Lower leg skin (tissue), 3 donors: ENCODE results near the gene PPP2R5D.

Experiments used
- POLR2A ChIP-seq, 2 donors: fragments of 450-650 bp; IDR thresholded peaks; one replicate each; pipeline ENCODE4 v1.6.1; 2016 to 2017; ENCODE audit warnings: antibody characterized with exemption in 2 of 2, mild to moderate bottlenecking in 1 of 2, moderate library complexity in 1 of 2
- TF ChIP-seq, protein P1 (sequence below), 3 donors: fragments of 450-650 bp; IDR thresholded peaks; one replicate each; pipeline ENCODE4 v1.5.1; 2016; ENCODE audit warnings: antibody characterized with exemption in 3 of 3, mild to moderate bottlenecking in 3 of 3, moderate library complexity in 2 of 3

GRCh38 chr6:42973926-42974325 is 10.4 kb upstream of the PPP2R5D start:
- TF ChIP-seq, protein P1, sequence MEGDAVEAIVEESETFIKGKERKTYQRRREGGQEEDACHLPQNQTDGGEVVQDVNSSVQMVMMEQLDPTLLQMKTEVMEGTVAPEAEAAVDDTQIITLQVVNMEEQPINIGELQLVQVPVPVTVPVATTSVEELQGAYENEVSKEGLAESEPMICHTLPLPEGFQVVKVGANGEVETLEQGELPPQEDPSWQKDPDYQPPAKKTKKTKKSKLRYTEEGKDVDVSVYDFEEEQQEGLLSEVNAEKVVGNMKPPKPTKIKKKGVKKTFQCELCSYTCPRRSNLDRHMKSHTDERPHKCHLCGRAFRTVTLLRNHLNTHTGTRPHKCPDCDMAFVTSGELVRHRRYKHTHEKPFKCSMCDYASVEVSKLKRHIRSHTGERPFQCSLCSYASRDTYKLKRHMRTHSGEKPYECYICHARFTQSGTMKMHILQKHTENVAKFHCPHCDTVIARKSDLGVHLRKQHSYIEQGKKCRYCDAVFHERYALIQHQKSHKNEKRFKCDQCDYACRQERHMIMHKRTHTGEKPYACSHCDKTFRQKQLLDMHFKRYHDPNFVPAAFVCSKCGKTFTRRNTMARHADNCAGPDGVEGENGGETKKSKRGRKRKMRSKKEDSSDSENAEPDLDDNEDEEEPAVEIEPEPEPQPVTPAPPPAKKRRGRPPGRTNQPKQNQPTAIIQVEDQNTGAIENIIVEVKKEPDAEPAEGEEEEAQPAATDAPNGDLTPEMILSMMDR (IDR thresholded peaks at IDR 0.05): no peak
- TF ChIP-seq POLR2A (IDR thresholded peaks at IDR 0.05): no peak
